ENCODE data around the gene HAO2. TPM values are rescaled to one million over a fixed set of nuclear protein-coding genes. Genes with fewer than 3 reads are reported as not detected.

HAO2 gene
- total RNA-seq, 2 experiments from 2014 or later, result not detected

- ChIA-PET POLR2A (no interaction called here), CTCF (no interaction called here)
- Mint-ChIP-seq H3K36me3 (ENCODE audit: low read depth) (no peaks in the 10 kb centered on the region), H3K27ac (no peak overlapping the region), H3K9me3 (no peaks in the 10 kb centered on the region), H3K27me3 (peaks cover 2% of the 10 kb centered on the region), H3K4me3 (no peak overlapping the region), H3K4me1 (ENCODE audit: low read depth) (peaks cover 5% of the 10 kb centered on the region)
- no peak for ATAC-seq
- DNase-seq, result no peak
- intact Hi-C loops (cut with micrococcal nuclease), result no loop called here
- TF ChIP-seq, protein P1, sequence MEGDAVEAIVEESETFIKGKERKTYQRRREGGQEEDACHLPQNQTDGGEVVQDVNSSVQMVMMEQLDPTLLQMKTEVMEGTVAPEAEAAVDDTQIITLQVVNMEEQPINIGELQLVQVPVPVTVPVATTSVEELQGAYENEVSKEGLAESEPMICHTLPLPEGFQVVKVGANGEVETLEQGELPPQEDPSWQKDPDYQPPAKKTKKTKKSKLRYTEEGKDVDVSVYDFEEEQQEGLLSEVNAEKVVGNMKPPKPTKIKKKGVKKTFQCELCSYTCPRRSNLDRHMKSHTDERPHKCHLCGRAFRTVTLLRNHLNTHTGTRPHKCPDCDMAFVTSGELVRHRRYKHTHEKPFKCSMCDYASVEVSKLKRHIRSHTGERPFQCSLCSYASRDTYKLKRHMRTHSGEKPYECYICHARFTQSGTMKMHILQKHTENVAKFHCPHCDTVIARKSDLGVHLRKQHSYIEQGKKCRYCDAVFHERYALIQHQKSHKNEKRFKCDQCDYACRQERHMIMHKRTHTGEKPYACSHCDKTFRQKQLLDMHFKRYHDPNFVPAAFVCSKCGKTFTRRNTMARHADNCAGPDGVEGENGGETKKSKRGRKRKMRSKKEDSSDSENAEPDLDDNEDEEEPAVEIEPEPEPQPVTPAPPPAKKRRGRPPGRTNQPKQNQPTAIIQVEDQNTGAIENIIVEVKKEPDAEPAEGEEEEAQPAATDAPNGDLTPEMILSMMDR (IDR thresholded peaks at IDR 0.05), result no peak
Measured at GRCh38 chr1:119379117-119379516, 10.5 kb downstream of the HAO2 start.

- Mint-ChIP-seq H3K4me3 (no peak overlapping the region), H3K4me1 (ENCODE audit: low read depth) (no peaks in the 10 kb centered on the region), H3K36me3 (ENCODE audit: low read depth) (no peaks in the 10 kb centered on the region), H3K27me3 (no peaks in the 10 kb centered on the region), H3K27ac (no peak overlapping the region), H3K9me3 (no peaks in the 10 kb centered on the region)
- POLR2A ChIA-PET, result no interaction called here
- TF ChIP-seq, protein P1 (IDR thresholded peaks at IDR 0.05), result no peak
- ATAC-seq (no peak), DNase-seq (no peak)
- intact Hi-C loops (cut with micrococcal nuclease), result no loop called here
- CTCF ChIA-PET, result no interaction called here
Measured at GRCh38 chr1:119380304-119380703, 11.7 kb downstream of the HAO2 start.

- Mint-ChIP-seq H3K4me3 (no peak overlapping the region), H3K9me3 (no peaks in the 10 kb centered on the region), H3K4me1 (ENCODE audit: low read depth) (no peaks in the 10 kb centered on the region), H3K36me3 (ENCODE audit: low read depth) (no peaks in the 10 kb centered on the region), H3K27ac (no peak overlapping the region), H3K27me3 (no peaks in the 10 kb centered on the region)
- ChIA-PET POLR2A (no interaction called here), CTCF (no interaction called here)
- no peak for ATAC-seq
- intact Hi-C loops (cut with micrococcal nuclease), result no loop called here
- TF ChIP-seq, protein P1 (IDR thresholded peaks at IDR 0.05), result no peak
- DNase-seq, result no peak
Measured at GRCh38 chr1:119380983-119381662, 12.5 kb downstream of the HAO2 start.

GRCh38 chr1:119384591-119384990 is 16.0 kb downstream of the HAO2 start:
- no peak for ATAC-seq
- Mint-ChIP-seq H3K27ac (no peak overlapping the region), H3K36me3 (ENCODE audit: low read depth) (no peaks in the 10 kb centered on the region), H3K9me3 (no peaks in the 10 kb centered on the region), H3K27me3 (peaks cover under 1% of the 10 kb centered on the region), H3K4me1 (ENCODE audit: low read depth) (no peaks in the 10 kb centered on the region), H3K4me3 (no peak overlapping the region)
- ChIA-PET POLR2A (no interaction called here), CTCF (interaction anchor here (1.1 kb wide), 1 partner anchor 291 kb away, joined by 3 read pairs; no protein-coding TSS in a partner anchor)
- intact Hi-C loops (cut with micrococcal nuclease), result no loop called here
- no peak for DNase-seq
- TF ChIP-seq, protein P1 (IDR thresholded peaks at IDR 0.05), result no peak

DNA sequence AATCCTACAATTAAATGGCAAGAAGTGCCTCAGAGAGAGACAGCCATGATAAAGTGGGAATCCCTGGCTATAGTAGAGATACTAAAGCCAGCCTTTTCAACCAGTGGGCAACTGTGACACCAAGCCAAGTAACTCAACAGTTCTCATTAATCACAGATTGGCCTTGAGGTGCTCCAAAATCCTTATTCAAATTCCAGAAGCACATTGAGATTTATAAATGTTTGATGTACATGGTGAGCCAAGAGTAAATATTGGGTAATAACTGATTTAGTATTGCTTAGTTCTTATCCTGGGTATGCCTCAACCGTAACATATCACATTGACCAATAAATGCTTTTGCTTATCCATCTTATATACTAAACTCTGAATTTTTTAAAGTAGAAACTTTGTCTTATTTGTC is 17.1 kb downstream of the HAO2 start:
- no peaks in the 10 kb centered on the region for H3K36me3 Mint-ChIP-seq (ENCODE audit: low read depth)
- DNase-seq (no peak), ATAC-seq (no peak)
- no peak overlapping the region for H3K27ac Mint-ChIP-seq
- H3K4me3 Mint-ChIP-seq, result no peak overlapping the region
- ChIA-PET CTCF (no interaction called here), POLR2A (no interaction called here)
- TF ChIP-seq, protein P1 (IDR thresholded peaks at IDR 0.05), result no peak
- H3K27me3 Mint-ChIP-seq, result peaks cover 5% of the 10 kb centered on the region
- intact Hi-C loops (cut with micrococcal nuclease), result no loop called here
- H3K9me3 Mint-ChIP-seq, result no peaks in the 10 kb centered on the region
- no peaks in the 10 kb centered on the region for H3K4me1 Mint-ChIP-seq (ENCODE audit: low read depth)
